Measurements from ENCODE around the gene KIRREL3. TPM values are rescaled to one million over a fixed set of nuclear protein-coding genes. Genes with fewer than 3 reads are reported as not detected.

KIRREL3 gene
- total and polyA plus RNA-seq, 9 of the 15 experiments (the other 6 are each of a cell fraction or from before 2014, with no cell fraction given), result 0.04 to 0.10 TPM; not detected in 7

GRCh38 chr11:126914166-126914565 is 86.4 kb downstream of the KIRREL3 start (continued):
- no peak for TF ChIP-seq PBX2 (CRISPR knock-in tag; IDR thresholded peaks at IDR 0.05; ENCODE audit: low read depth)
- TF ChIP-seq PBX2 (tag; conservative IDR thresholded peaks at IDR 0.05; ENCODE audit: low read depth), result no peak
- TF ChIP-seq BCOR (IDR thresholded peaks at IDR 0.05), result no peak
- no peak for TF ChIP-seq THRA (IDR thresholded peaks at IDR 0.05)
- no peak for TF ChIP-seq ATF1 (CRISPR knock-in tag; IDR thresholded peaks at IDR 0.05)
- no peak for TF ChIP-seq ATF1 (tag; IDR thresholded peaks at IDR 0.05)

- TF ChIP-seq POLR3A (IDR thresholded peaks at IDR 0.05; ENCODE audit: borderline replicate concordance, extremely low read depth, insufficient read depth, insufficient read length) (no peak), RBM22 (IDR thresholded peaks at IDR 0.05; ENCODE audit: low read depth, low read length, poor library complexity, severe bottlenecking) (no peak), ZNF780A (CRISPR knock-in tag; IDR thresholded peaks at IDR 0.05) (no peak), KAT2B (IDR thresholded peaks at IDR 0.05; ENCODE audit: low read depth, low read length) (no peak), POLR2AphosphoS5 (IDR thresholded peaks at IDR 0.05; ENCODE audit: control insufficient read depth, insufficient read depth, low read depth, low read length) (no peak), MCM5 (IDR thresholded peaks at IDR 0.05; ENCODE audit: low read depth) (no peak), TAF1 (IDR thresholded peaks at IDR 0.05; ENCODE audit: control insufficient read depth, extremely low read depth, insufficient read depth, low read length, severe bottlenecking) (no peak), RFX7 (CRISPR knock-in tag; IDR thresholded peaks at IDR 0.05) (no peak)
- H3K27ac ChIP-seq (ENCODE audit: extremely low read depth, low read depth, low read length), result no peak overlapping the region
- ATAC-seq (no peak), DNase-seq (ENCODE audit: extremely low read depth in 1 of 4, low spot score in 3 of 4) (no peak), FAIRE-seq (no peak)
- peaks cover 0 to 4% of the 10 kb centered on the region in 2 experiments; a peak in 2 of 5 replicates for H3K27me3 ChIP-seq (ENCODE audit: control insufficient read depth in 2 of 2, insufficient read depth in 2 of 2, low read length in 2 of 2)
- no peaks in the 10 kb centered on the region for H3K79me2 ChIP-seq (ENCODE audit: control insufficient read depth, insufficient read depth, low read length)
- no peak overlapping the region for H3K9ac ChIP-seq (ENCODE audit: insufficient read depth in 1 of 2, low read depth in 2 of 2, low read length in 2 of 2)
- no peaks in the 10 kb centered on the region for H3K4me1 ChIP-seq (replicated peaks in 1 of 2; ENCODE audit: control insufficient read depth in 2 of 2, insufficient read depth in 2 of 2, low read length in 2 of 2)
- H3K4me2 ChIP-seq (ENCODE audit: insufficient read depth, low read length), result no peak overlapping the region
- ChIA-PET POLR2A (interaction anchor here (0.6 kb wide), 1 partner anchor 35 kb away, joined by 4 read pairs; no protein-coding TSS in a partner anchor), CTCF (ENCODE audit: low intra/inter-chr PET ratio) (no interaction called here)
- no peaks in the 10 kb centered on the region for H4K20me1 ChIP-seq (replicated peaks; ENCODE audit: control insufficient read depth, insufficient read depth, low read length)
- intact Hi-C loops (cut with micrococcal nuclease) (no loop called here), in situ Hi-C loops (cut with MboI) (no loop called here)
- no TSS peak for BruUV-seq (replicated peaks)
- no peaks in the 10 kb centered on the region for H3K36me3 ChIP-seq (ENCODE audit: control insufficient read depth, insufficient read depth, low read length)
- no peaks in the 10 kb centered on the region for H3K9me3 ChIP-seq (replicated peaks; ENCODE audit: control insufficient read depth, insufficient read depth, low read depth, low read length)
- WGBS (ENCODE audit: insufficient coverage, low coverage, missing lambda C conversion rate), result 0% methylated on average over 2 of the region's 2 CpGs
- no peaks in the 10 kb centered on the region for H3K9me1 ChIP-seq (ENCODE audit: control insufficient read depth, insufficient read depth, low read length)
- no peak overlapping the region for H2AFZ ChIP-seq (ENCODE audit: low read depth, low read length)
- no peak overlapping the region for H3K4me3 ChIP-seq
These were observed 96.0 kb downstream of the KIRREL3 start for GRCh38 chr11:126904520-126904919.

Data from K562 (cell line).